ENCODE data around the gene DGKZ.

DNA sequence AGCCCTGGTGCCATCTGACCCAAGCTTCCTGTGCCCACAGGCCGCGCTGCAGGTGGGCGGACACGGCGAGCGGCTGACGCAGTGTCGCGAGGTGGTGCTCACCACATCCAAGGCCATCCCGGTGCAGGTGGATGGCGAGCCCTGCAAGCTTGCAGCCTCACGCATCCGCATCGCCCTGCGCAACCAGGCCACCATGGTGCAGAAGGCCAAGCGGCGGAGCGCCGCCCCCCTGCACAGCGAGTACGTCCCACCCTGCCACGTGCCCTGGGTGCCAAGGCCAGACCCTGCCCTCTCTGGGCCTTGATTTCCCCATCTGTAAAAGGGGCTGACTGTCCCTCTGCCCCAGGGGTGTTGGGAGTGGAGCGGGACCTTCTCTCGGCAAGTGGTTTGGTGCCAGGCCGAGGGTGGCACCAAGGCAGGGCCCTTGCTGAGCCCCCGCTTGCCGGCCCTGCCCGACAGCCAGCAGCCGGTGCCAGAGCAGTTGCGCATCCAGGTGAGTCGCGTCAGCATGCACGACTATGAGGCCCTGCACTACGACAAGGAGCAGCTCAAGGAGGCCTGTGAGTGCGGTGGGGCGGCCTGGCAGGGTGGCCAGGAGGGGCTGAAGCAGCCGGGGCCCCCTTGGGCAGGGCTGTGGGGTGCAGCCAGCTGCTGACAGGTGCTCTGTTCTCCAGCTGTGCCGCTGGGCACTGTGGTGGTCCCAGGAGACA is 28.3 kb downstream of the DGKZ start:
- TF ChIP-seq, protein P1, sequence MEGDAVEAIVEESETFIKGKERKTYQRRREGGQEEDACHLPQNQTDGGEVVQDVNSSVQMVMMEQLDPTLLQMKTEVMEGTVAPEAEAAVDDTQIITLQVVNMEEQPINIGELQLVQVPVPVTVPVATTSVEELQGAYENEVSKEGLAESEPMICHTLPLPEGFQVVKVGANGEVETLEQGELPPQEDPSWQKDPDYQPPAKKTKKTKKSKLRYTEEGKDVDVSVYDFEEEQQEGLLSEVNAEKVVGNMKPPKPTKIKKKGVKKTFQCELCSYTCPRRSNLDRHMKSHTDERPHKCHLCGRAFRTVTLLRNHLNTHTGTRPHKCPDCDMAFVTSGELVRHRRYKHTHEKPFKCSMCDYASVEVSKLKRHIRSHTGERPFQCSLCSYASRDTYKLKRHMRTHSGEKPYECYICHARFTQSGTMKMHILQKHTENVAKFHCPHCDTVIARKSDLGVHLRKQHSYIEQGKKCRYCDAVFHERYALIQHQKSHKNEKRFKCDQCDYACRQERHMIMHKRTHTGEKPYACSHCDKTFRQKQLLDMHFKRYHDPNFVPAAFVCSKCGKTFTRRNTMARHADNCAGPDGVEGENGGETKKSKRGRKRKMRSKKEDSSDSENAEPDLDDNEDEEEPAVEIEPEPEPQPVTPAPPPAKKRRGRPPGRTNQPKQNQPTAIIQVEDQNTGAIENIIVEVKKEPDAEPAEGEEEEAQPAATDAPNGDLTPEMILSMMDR (IDR thresholded peaks at IDR 0.05) = no peak
- TF ChIP-seq EZH2phosphoT487 (IDR thresholded peaks at IDR 0.05) (no peak), EZH2 (IDR thresholded peaks at IDR 0.05) (no peak)

Data from neural progenitor cell (in vitro differentiated cells).